NCI-H510A (cell line): Measurements from ENCODE around the gene PTRH1.

Experiments used
- DNase-seq: peaks from one replicate; lab custom pipeline; 2025; lab: John Stamatoyannopoulos, UW

The PTRH1 gene

DNA sequence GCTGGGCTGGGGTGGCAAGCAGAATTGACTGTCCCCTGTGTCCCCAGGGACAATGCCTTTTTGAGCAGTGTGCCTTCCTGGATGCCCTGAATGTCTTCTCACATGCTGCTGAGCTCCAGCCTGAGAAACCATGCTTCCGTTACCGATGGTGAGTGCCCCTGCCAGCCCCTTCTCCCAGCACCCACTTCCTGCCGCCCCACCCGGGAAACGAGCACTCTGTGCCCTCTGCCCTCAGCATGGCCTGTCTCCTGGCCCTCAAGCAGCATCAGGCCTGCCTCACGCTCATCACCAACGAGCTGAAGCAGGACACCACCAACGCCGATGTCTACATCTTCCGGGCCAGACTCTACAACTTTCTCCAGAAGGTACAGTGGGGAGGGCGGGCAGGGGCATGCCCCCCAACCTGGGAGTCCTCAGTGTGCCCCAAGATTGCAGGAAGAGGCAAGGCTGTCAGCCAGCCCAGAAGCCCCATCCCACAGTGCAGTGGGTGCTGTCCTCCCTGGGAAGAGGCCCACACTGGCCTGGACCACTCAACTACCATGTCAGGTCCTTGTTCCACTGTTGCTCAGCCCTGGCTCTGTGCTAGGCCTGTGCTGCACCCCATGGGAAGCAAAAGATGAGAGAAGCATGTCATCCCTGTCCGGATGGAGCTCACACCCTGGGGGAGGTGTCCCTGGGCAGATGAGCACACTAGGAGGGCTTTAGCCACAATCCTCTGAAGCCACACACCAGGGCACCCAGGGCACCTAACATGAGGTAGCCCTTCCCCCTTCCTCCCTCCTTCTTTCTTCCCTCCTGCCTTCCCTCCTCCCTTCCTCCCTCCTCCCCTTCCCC is 4.8 kb upstream of the PTRH1 start:
- DNase-seq = no peak

DNA sequence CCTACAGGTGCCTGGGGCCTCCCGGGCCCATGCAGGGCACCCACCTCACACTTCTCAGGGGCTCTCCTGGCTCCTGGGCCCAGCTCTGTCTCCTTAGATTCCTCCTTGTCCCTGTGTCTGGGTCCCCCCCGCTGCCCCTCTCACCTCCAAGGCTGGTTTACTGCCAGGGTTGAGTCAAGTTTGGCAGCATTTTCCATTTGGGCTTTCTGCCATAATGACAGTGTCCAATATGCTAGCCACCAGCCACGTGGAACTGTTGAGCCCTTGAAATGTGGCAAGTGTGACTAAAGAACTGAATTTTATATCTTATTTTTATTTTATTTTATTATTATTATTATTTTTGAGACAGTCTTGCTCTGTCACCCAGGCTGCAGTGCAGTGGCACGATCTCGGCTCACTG is 2.3 kb upstream of the PTRH1 start:
- DNase-seq = no peak

DNA sequence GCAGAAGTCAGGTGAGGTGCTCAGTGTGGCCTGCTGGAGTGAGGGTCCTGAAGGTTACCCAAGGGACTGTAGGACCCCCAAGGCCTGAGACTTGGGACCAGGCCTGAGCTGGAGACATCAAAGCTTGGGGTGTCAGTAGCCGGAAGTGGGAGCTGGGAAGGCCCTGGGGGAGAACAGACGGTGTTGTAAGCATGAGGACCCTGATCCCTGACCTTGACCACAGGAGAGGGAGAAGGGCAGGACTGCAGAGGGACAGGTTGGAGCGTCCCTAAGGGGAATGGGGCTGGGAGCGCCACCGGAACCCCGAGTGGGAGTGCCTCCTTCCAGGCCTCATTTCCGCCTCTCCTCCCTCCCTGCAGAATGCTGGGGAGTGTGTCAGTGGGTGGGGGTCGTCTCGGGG is 949 bp upstream of the PTRH1 start:
- DNase-seq = no peak

DNA sequence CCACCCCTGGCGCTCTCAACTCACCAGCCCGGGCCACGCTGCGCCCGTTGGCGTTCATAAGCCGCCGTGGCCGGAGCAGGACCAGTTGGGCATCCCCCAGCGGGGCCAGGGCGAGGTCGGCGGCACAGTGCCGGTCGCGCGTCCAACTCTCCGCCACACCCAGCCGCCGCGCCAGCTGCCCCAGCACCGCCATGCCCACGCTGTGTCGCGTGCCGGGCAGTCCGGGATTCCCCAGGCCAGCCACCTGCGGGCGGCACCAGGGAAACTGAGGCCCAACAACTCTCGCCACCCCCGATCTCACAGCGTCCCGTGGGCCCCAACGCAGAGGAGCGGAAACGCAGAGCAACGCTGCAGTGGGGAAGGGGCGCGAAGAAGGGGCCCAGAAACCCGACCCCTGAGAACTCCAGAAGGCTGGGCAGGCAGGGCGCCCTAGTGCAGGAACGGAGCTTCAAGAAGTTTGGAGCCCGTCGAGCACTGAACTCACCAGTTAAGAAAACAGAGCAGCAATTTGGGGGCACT is 453 bp downstream of the PTRH1 start:
- DNase-seq = no peak

DNA sequence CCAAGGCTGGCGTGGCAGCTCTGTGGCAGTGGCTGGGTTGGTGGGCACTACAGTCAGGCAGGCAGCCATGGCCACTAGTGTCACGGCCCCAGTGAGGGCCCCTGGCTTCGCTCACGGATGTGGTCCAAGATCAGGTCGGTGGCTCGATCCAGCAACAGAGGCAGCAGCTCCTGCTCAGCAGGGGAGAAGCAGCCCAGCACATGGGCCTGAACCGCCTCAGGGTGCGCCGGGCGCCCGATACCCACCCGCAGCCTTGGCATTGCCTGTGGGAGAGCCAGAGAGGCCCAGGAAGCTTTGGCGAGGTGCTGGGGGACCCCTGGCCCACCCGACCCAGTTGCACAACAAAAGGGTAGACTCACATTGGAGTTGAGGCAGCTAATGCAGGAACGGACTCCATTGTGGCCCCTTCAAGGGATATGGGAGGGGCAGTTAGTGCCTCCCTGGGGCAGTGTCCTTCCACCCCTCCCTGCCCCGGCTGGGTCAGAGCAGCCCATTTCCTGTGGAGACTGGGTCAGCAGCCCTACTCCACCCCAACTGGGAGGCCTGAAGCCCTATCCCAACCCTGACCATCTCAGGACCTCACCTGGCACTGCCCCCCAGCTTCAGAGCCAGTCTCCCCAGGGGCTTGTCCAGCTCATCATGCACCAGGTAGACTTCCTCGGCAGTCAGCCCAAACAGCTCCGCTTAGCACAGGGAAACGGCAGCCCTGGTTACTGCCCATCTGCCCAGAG is 1.3 kb downstream of the PTRH1 start:
- no peak for DNase-seq

DNA sequence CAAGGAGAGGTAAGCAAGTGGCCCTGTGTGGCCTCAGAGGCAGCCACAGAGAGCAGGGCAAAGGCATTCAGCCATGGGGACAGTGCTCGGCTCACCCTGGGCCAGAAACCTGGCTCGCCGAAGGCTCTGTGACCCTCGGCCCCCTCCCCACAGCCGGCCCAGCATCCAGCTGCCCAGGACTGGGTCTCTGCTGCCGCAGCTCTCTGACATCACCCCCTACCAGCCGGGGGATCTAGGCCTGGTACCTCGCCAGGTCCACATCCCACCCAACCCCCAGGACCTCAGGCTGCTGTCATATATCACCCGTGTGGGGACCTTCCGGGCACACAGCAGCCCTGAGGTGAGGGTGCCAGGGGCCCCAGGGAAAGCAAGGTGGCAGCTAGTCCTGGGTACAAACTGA is 2.6 kb downstream of the PTRH1 start:
- DNase-seq = no peak

DNA sequence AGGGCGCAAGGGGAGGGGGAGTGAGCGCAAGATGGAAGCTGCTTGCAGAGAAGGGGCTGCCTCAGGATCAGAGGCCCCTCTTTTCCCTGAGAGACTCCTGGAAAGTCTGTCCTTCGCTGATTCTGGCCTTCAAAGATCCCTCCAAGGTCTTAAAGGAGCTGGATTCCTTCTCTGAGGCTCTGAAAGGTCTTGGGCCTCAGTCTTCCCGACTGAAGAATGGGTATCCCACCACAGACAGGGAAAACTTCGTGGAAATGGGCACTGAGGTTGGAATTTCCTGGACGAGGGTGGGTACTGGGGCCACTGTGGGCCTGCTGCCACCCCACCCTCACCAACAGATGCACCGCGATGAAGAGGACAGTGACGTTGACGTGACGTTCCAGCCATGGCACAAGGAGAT is 3.1 kb downstream of the PTRH1 start:
- no peak for DNase-seq

DNA sequence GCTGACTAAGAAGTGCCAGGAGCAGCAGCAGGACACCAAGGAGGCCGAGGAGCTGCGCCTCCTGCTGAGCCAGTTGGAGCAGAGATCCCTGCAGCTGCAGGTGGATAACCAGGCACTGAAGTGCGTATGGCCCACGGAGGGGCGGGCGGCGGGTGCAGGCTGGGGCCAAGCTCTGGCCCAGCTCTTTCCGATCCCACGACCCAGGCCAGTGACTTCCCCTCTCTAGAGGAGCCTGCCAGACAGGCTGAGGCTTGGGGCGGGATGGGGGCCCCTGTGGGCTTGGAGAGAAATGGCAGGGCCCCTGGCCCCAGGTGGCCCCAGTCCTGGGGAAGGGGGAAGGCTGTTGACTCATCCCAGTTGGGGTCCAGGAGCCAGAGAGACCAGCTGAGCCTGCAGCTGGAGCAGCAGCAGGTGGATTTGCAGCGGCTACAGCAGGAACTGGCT is 3.6 kb downstream of the PTRH1 start:
- DNase-seq = peak; percentile 78

DNA sequence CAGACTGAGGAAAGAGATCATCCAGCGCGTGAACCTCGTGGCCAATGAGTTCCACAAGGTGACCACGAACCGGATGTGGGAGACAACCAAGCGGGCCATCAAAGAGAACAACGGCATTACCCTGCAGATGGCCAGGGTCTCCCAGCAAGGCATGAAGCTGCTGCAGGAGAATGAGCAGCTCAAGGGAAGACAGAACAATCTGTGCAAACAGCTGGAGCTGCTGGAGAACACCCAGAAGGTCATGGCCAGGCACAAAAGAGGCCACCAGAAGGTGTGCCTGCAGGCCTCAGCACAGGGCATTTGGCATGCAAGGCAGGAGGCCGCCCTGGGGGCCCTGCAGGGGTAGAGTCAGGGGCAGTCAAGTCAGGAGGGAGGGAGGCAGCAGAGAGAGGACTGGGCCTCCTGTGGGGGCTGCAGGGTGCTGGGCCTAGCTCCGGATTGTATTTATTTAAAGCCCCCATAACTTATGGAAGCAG is 4.2 kb downstream of the PTRH1 start:
- DNase-seq = no peak

DNA sequence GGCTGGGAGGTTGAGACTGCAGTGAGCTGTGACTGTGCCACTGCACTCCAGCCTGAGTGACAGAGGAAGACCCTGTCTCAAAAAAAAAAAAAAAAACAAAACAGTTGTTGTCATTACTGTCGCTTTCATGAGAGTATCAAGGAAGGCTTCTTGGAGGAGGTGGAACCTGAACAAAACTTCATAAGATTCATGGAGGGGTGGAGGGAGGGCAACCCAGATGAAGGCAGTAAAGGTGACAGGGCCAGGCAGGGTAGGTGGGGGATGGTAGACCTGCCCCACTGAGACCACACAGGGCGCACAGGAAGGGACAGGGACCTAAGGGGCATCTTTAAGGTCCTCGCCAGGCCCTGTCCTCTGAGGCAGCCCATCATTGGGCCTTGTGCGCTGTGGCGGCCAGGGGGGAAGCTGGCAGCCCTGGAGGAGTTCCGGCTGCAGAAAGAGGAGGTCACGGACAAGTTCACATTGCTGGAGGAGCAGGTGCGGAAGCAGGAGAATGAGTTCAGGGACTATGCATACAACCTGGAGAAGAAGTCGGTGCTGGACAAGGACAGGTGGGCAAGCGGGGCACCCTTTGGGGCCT is 5.2 kb downstream of the PTRH1 start:
- no peak for DNase-seq

DNA sequence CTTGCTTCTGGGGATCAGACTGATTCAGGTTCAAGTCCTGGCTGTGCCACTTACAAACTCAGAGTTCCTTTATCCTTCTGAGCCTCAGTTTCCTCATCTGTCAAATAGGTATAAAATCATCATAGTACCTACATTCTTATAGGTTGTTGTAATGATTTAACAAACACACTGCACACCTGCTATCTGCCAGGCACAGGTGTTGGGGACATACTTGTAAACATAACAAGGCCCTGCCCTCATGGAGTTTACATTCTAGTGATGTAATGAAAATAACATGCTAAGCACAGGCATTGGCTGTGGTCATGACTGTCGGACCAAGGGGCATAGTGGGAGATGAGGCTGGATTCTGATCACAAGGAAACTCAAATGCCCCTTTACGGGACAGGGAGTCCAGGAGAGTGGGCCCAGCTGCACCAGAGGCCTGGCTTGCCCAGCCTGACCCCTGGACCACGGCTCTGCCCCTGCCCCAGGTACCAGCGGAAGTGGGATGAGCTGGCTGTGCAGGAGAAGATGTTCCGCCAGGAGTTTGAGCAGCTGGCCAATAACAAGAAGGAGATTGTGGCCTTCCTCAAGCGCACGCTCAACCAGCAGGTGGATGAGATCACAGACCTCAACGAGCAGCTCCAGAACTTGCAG is 6.4 kb downstream of the PTRH1 start:
- DNase-seq = no peak

DNA sequence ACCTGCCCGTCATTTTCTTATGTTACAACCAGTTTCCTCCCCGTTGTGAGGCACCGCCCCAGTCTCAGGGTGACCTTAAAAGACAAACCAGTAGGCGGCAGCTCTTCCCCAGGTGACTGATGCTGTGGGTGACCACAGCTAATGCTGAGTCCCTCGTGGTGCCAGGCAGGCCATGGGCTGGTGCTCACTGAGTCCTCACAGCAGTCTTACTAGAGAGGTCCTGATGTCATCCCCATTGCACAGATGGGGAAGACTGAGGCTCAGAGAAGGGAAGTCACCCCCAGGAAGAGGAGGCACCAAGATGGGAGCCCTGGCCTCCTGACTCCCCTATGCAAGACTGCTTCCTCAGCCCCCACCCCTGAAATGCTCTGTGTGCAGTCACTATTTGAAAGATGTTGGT is 7.7 kb downstream of the PTRH1 start:
- no peak for DNase-seq

DNA sequence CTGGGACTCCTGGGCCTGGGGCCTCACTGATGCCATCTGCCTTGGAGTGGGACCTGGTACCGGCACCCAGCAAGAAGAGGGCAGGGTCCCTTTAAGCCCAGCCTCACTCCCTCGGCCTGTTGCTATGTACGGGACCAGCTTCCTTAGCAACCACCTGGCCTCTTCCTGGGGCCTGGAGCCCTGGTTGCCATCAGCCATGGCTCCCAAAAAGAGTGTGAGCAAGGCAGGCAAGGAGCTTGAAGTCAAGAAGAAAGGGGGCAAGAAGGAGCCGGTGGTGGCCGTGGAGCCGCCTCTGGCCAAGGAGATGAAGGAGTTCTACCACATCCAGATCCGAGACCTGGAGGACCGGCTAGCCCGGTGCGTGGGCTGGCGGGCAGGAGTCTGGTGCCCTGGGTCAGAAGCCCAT is 8.6 kb downstream of the PTRH1 start, which contains the start of gene CFAP157:
Gene CFAP157, plus strand, starts transcription at position 153 of the 406 bp plus-strand sequence. Its CDS starts 44 bp downstream, at position 197.
- DNase-seq = peak; percentile 41

DNA sequence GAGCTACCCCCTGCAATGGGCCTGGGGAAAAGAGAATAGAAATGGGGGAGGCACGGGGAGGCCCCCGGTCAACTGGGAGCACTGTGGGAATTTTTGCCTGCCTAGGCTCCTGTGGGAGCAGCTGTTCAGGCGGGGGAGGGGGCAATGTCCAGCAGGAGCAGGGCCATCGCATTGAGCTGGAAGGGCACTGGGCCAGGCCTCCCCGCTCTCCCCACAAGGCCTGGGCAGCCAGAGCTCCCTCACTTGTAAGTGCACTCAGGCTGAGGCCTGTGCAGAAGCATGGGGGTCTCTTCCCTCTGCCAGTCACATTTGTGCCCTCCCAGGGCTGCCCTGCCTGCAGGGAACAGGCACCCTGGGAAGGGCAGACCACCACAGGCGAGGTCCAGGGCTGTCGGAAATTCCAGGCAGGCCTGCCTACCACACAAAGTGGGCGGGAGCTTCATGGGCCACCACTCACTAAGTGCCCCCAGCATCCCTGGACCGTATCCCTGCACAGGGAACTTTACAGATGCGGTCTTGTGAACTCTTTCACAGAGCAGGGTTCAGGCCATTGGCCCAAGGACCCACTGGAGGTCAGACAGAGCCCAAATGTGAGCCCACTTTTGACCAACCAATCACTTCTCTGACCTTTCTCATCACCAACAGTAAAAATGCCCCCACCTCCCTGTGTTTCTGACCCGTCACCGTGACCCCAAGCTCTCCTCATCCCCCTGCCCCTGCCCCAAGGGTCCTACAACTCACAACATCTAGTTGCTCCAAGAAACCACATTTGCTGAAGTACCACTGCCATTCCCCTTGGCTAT is 9.7 kb downstream of the PTRH1 start:
- no peak for DNase-seq

DNA sequence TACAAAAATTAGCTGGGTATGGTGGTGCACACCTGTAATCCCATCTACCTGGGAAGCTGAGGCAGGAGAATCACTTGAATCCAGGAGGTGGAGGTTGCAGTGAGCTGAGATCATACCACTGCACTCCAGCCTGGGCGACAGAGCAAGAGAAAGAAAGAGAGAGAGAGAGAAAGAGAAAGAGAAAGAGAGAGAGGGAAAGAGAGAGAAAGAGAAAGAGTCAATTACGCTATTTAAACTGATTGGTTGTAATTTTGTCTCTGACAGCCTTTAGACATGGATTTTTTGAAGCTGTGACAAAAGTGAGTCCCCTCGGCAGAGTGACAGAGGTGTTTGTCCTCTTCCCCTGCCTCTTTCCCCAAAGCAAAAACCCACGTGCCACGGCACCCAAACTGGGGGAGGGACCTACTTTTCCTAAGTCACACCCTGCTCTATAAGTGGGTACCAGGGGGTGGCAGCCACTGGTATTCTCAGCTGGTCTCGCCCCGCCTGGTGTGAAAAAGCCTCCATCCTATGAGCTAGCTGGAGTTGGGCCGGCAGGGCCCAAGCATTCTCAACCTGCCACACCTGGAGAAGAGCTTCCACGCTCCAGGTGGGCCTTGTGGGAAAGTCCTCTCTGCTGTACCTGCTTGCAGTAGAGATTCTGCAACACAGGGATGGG is 12.0 kb downstream of the PTRH1 start:
- DNase-seq = no peak

DNA sequence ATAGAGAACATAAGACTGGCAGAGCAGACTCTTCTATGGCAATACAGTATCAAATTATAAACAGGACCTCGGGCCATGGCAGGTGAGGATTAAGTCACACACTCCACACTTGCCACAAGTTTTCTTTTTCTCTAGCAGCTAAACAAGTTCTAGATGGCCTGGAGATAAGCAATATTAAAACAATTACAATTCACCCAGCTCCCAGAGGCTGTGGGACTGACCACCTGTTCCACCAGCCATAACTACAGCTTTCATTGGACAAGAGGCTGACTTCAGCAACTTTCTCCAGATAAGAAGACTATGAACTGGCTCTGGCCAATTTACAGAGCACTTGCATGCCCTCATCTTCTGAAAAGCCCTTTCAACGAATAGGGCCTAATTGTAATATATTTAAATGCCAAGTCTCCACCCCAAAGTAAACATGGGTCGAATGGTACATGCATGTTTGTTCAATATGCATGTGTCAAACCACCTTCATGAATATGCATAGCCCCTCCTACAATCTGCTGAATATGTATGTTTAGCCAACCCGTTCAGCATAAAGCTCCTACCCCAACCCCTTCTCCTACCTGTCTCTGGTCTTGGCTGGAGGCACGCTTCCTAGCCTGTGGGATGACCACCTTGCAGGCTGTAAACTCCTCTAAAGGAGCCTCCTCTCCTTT is 14.7 kb downstream of the PTRH1 start:
- DNase-seq = no peak

DNA sequence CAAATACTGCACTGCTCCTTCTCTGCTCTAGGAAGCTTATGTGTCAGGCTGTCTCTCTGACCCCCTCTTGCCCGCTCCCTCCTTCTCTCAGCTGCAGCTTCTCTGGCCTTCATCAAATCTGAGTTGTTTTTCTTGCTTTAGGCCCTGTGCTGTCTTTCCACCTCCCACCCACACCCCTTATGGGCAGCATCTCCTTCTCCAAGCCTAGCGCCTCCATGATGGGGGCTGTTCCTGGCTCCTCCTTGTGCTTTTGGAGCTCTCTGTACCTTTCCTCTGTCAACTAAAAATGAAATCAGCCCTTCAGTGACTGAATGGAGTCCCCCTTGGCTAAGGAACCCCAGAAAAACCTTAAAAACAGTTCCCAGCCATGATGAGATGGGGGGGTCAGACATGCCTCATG is 15.3 kb downstream of the PTRH1 start:
- no peak for DNase-seq

DNA sequence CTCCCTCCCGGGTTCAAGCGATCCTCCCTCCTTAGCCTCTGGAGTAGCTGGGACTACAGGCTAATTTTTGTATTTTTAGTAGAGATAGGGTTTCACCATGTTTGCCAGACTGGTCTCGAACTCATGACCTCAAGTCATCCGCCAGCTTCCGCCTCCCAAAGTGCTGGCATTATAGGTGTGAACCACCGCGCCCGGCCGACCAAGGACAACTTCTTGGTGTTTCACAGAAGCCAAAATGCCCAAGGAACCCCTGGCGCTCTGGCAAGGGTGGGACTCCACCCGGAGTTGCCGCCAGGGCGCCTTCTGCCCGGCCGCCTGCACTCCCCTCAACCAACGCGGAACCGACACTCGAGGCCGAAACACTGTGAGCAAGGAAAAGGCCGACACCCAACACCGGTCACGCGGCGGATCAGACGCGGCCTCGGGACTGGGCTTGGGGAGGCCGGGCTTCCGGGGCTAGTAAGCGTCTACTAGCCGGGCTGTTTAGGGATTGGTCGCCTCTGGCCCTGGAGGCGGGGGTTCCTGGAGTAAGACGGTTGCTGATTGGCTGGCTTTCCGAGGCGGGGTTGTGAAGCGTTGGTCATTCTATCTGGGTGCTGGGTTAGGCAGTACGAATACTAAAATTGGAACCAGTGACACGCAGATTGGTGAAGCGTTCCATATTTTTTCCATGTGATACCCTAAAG is 16.3 kb downstream of the PTRH1 start:
- DNase-seq = peak; percentile 49

DNA sequence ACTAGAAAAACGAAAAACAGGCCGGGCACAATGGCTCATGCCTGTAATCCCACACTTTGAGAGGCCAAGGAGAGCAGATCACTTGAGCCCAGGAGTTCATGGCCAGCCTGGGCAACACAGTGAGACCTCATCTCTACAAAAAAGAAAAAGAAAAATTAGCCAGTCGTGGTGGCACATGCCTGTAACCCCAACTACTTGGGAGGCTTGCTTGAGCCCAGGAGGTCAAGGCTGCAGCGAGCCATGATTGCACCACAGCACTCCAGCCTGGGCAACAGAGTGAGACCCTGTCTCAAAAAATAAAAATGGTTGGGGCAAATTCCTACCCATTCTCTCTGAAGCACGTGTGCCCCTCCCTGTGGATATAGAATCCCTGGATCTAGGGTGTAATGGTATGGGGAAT is 17.1 kb downstream of the PTRH1 start:
- DNase-seq = no peak

DNA sequence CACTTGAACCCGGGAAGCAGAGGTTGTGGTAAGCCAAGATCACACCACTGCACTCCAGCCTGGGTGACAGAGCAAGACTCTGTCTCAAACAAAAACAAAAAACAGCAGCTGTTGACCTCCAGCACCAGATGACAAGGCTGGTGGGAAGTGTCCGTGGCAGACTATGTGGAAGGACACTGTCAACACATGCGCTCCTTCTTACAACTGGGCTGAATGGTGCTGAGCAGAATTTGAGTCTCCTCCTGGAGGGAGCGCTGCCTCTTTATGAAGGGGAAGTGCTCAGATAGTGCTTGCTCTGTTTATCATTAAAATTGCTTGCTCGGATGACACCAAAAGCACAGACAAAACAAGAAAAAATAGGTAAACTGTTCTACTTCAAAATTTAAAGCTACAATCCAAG is 17.9 kb downstream of the PTRH1 start:
- no peak for DNase-seq
